ENCODE data around the gene RPP30.

RPP30 gene

DNA sequence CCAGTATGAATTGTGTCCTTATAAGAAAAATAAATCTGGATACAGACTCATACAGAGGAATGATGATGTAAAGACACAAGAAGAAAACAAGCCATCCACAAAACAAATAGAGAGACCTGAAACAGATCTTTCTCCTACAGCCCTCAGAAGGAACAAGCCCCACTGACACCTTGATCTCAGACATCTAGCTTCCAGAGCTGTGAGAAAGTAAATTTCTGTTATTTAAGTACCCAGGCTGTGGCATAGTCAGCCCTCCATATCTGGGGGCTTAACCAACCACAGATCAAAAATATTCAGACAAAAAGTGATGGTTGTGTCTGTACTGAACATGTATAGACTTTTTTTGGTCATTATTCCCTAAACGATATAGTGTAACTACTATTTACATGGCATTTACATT, 73.0 kb downstream of the RPP30 start:
- no peak for DNase-seq (ENCODE audit: low read depth)

DNA sequence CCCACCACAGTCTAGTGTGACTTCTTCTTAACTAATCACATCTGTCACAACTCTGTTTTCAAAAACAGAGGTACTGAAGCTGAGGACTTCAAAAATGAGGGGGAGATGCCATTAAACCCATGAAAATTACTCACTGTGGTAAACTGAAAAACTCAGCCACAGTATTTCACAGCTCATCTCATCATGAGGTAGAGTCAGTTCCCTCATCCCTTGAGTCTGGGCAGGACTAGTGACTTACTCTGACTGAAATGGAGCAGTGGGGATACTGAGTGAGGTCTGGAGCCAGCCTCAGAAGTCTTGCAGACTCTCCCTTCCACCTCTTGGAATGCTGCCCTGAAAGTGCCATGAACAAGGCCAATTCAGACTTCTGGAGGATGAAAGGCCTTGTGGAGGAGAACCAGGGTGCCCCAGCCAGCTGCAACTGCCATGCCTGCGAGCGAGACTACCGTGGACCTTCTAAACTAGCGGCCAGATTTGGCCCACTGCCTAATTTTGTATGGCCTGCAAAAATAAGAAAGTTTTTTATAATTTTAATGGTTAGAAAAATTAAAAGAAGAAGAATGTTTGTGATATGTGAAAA, 73.8 kb downstream of the RPP30 start:
- no peak for DNase-seq (ENCODE audit: low read depth)

DNA sequence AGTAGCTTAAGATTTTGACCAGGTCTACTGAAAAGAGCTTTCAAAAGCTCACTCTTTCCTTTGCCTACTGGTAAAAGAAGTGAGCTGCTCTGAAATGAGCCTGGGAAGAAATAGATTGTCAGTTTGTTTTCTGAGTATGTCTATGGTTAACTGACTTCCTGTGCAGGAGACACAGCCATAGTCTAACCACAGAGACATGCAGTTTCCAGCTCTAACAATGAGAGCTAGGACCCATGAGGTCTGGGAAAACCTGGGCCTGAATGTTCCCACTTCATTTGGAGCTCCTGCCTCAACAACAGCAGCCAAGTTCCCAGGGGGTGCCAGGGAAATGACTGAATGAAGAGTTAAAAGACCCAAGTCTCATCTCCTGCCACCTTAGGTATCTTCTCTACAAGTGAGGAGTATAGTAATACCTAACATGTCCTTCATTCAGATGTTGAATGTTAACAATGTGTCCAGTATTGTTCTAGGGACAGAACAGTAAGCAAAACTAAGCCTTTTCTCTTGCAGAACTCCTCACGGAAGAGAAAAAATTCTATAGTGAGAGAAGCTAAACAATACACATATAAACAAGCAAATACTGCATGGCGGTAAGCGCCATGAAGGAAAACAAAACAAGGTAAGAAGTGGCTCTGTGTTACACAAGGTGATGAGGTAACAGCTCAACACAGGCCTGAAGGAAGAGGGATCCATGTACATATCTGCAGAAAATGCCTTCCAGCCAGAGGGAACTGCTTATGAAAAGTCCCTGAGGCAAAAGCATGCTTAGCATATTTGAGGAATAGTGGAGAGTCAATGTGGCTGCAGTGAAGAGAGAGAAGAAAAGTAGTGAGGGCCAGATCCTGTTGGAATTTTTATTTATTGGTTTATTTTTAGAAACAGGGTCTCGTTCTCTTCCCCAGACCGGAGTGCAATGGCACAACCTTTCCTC, 75.5 kb downstream of the RPP30 start:
- DNase-seq (ENCODE audit: low read depth): no peak
